Measurements from ENCODE around the gene TP53RK.

DNA sequence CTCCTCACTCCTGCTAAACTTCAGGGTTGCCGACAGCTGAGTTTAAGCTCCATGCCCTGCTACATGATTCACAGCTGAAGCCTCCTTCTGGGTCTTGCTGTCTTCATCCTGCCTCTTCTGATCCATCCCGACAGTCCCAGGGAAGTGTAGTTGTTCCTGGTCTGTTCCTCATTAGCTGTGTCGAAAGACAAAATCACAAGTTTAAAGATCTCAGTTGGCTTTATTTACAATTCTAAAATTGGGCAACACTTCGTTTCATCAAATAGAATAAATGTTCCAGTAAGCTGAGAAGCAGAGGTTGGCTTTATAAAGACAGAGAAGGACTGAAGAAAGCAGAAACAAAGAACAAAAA is 16.1 kb upstream of the TP53RK start:
- TF ChIP-seq, protein P1, sequence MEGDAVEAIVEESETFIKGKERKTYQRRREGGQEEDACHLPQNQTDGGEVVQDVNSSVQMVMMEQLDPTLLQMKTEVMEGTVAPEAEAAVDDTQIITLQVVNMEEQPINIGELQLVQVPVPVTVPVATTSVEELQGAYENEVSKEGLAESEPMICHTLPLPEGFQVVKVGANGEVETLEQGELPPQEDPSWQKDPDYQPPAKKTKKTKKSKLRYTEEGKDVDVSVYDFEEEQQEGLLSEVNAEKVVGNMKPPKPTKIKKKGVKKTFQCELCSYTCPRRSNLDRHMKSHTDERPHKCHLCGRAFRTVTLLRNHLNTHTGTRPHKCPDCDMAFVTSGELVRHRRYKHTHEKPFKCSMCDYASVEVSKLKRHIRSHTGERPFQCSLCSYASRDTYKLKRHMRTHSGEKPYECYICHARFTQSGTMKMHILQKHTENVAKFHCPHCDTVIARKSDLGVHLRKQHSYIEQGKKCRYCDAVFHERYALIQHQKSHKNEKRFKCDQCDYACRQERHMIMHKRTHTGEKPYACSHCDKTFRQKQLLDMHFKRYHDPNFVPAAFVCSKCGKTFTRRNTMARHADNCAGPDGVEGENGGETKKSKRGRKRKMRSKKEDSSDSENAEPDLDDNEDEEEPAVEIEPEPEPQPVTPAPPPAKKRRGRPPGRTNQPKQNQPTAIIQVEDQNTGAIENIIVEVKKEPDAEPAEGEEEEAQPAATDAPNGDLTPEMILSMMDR (IDR thresholded peaks at IDR 0.05; ENCODE audit: low read depth, low read length): no peak
- no peak for TF ChIP-seq POLR2A (IDR thresholded peaks at IDR 0.05; ENCODE audit: extremely low read depth, insufficient read length)
- TF ChIP-seq, protein P2, sequence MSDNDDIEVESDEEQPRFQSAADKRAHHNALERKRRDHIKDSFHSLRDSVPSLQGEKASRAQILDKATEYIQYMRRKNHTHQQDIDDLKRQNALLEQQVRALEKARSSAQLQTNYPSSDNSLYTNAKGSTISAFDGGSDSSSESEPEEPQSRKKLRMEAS (IDR thresholded peaks at IDR 0.05; ENCODE audit: low read depth, low read length): no peak
